ENCODE data around the gene MLST8.
"Not testable (repeated sequence)": the region's sequence is repeated elsewhere in the genome, so short reads cannot be mapped to it uniquely, and the experiment has no call there.

The MLST8 gene

GRCh38 chr16:2244926-2245795, 39.9 kb downstream of the MLST8 start:
- DNase-seq (ENCODE audit: low spot score) = no peak

GRCh38 chr16:2246301-2246885, 41.1 kb downstream of the MLST8 start:
- DNase-seq (ENCODE audit: low spot score) = no peak

- DNase-seq (ENCODE audit: low spot score) = no peak
These were observed 45.5 kb downstream of the MLST8 start for GRCh38 chr16:2250652-2251295.

- peak; percentile 95 for DNase-seq (ENCODE audit: low spot score)
These were observed 46.2 kb downstream of the MLST8 start, which contains the start of gene ECI1 for GRCh38 chr16:2251296-2252111. Gene ECI1 (minus strand): TSS chr16:2251587. CDS start chr16:2251566, 21 bp downstream.

- peak; percentile 70 for DNase-seq (ENCODE audit: low spot score)
These were observed 47.5 kb downstream of the MLST8 start for GRCh38 chr16:2252806-2253148.

- DNase-seq (ENCODE audit: low spot score) = no peak
These were observed 48.0 kb downstream of the MLST8 start for GRCh38 chr16:2253293-2253692.

GRCh38 chr16:2256531-2257140, 51.4 kb downstream of the MLST8 start:
- no peak for DNase-seq (ENCODE audit: low spot score)

GRCh38 chr16:2257726-2258125, 52.5 kb downstream of the MLST8 start:
- DNase-seq (ENCODE audit: low spot score) = no peak

GRCh38 chr16:2258530-2258929, 53.3 kb downstream of the MLST8 start:
- not testable (repeated sequence) for DNase-seq (ENCODE audit: low spot score)

Measured in germinal center (tissue), 1 donor.